22Rv1 (cell line): ENCODE measurements around the gene XG.

Experiments used
- ZFX ChIP-seq: fragments of 450-650 bp; IDR thresholded peaks from 2 replicates; pipeline ENCODE4 v1.6.1; 2017; ENCODE audit warnings: antibody characterized with exemption, borderline replicate concordance
- TF ChIP-seq, protein P1 (sequence below): fragments of 450-650 bp; IDR thresholded peaks from 2 replicates; pipeline ENCODE4 v1.5.1; 2017; ENCODE audit warnings: mild to moderate bottlenecking

DNA sequence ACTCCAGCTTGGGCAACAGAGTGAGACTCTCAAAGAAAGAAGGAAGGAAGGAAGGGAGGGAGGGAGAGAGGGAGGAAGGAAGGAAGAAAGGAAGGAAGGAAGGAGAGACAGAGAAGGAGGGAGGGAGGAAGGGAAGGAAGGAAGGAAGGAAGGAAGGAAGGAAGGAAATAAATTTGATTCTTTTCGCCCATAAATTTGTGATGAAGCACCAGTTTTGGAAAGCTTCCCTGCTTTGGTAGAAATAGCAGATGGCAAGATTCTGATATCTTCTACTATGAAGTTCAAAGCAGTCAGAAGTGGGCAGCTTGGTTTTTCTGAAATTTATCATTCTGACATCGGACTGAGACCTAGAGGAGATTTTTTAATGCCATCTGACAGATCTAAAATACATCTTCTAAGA is 65.2 kb downstream of the XG start:
- TF ChIP-seq, protein P1, sequence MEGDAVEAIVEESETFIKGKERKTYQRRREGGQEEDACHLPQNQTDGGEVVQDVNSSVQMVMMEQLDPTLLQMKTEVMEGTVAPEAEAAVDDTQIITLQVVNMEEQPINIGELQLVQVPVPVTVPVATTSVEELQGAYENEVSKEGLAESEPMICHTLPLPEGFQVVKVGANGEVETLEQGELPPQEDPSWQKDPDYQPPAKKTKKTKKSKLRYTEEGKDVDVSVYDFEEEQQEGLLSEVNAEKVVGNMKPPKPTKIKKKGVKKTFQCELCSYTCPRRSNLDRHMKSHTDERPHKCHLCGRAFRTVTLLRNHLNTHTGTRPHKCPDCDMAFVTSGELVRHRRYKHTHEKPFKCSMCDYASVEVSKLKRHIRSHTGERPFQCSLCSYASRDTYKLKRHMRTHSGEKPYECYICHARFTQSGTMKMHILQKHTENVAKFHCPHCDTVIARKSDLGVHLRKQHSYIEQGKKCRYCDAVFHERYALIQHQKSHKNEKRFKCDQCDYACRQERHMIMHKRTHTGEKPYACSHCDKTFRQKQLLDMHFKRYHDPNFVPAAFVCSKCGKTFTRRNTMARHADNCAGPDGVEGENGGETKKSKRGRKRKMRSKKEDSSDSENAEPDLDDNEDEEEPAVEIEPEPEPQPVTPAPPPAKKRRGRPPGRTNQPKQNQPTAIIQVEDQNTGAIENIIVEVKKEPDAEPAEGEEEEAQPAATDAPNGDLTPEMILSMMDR = no peak
- no peak for TF ChIP-seq ZFX
